Amniotic epithelial cell (primary cell): ENCODE measurements around the gene PCDHB6.
"Not testable (repeated sequence)": the region's sequence is repeated elsewhere in the genome, so short reads cannot be mapped to it uniquely, and the experiment has no call there.

Experiments used
- DNase-seq: peaks from one replicate; pipeline ENCODE4 v3.0.0-alpha.2; 2010; ENCODE audit warnings: low read depth

PCDHB6 gene

DNA sequence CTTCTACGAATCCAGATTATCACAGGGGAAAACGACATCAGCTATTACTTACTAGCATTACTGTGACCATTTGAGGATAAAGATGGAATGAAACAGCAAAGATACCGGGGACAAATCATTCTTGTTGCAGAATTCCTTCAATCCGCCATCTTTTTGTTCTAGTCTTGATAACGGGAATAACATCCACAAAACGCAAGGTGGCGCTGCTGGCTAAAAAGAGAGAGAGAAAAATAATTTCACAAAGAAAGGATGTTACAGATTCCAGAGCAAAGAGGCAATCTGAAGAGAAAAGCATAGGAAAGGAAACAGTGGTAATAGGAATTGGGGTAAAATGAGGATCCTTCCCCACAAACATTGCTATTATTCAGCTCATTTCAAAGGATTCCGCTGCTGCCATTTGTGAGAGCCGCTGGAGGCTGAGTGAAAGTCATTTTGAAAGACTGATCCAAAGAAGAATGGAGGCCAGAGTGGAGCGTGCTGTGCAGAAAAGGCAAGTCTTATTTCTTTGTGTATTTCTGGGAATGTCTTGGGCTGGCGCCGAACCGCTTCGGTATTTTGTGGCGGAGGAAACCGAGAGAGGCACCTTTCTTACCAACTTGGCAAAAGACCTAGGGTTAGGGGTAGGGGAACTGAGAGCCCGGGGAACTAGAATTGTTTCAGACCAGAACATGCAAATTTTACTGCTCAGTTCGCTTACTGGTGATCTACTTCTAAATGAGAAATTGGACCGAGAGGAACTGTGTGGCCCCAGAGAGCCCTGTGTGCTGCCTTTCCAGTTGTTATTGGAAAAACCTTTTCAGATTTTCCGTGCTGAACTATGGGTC, 22.7 kb downstream of the PCDHB6 start, which contains the start of gene PCDHB7:
TSS of gene PCDHB7 (plus strand) at position 264 of the 824 bp plus-strand sequence. CDS start at position 456, 192 bp downstream.
- DNase-seq, result no peak

GRCh38 chr5:141174291-141175104, 24.6 kb downstream of the PCDHB6 start:
- DNase-seq, result not testable (repeated sequence)

DNA sequence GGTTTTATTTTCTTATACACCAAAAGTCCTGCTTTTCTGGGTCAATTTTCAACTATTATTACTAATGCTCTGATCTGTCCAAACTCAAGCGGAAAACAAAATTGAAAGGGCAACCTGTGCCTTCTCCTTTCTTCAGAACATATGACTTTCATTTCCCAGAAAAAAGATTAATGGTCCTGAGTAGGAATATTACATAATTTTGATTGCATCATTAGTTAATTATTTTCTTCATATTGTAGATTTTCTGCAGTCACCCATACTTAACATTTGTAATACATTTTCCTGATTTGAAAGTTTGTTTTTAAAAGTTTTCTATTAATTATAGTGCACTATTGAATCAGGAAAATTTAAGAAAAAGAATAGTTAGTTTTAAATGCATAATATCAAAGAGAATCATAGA, 26.1 kb downstream of the PCDHB6 start:
- DNase-seq, result no peak

DNA sequence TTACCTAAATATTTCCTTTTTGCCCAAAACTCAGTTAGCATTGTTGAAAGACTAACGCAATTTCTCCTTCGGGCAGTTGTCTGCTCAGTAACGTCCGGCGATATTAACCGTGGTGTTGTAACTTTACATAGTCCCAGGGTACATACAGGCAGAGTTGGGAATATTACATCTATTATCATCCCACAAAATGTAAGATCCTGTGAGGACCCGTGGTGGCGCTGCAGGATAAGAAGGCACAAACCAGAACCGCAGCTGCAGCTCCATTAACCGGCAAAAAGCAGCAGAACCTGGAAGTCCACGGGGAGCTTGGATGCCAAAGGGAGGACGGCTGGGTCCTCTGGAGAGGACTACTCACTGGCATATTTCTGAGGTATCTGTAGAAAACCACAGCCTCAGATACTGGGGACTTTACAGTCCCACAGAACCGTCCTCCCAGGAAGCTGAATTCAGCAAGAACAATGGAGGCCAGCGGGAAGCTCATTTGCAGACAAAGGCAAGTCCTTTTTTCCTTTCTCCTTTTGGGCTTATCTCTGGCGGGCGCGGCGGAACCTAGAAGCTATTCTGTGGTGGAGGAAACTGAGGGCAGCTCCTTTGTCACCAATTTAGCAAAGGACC, 27.8 kb downstream of the PCDHB6 start, which contains the start of gene PCDHB8:
TSS of gene PCDHB8 (plus strand) at position 214 of the 615 bp plus-strand sequence. CDS start at position 459, 245 bp downstream.
- not testable (repeated sequence) for DNase-seq

DNA sequence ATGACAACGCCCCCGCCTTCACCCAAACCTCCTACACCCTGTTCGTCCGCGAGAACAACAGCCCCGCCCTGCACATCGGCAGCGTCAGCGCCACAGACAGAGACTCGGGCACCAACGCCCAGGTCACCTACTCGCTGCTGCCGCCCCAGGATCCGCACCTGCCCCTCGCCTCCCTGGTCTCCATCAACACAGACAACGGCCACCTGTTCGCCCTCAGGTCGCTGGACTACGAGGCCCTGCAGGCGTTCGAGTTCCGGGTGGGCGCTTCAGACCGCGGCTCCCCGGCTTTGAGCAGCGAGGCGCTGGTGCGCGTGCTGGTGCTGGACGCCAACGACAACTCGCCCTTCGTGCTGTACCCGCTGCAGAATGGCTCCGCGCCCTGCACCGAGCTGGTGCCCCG, 29.5 kb downstream of the PCDHB6 start:
- not testable (repeated sequence) for DNase-seq

- not testable (repeated sequence) for DNase-seq
These were observed 30.0 kb downstream of the PCDHB6 start for GRCh38 chr5:141179876-141180275.

- DNase-seq, result no peak
These were observed 30.5 kb downstream of the PCDHB6 start for GRCh38 chr5:141180313-141180712.

DNA sequence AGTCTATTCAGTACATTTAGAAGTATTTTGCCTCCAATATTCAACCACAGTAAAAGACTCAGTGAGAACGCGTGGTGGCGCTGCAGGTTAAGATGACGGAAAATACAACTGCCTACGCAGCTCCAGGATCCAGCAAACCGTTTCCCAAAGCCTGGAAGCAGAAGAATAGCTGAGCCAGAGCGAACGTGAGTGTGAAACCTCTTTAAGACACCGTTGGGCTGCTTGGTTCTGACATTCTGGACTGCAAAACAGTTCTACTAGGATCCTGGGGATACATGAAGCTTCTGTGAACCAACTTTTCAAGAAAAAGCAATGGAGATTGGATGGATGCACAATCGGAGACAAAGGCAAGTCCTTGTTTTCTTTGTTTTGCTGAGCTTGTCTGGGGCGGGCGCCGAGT, 32.4 kb downstream of the PCDHB6 start, which contains the start of gene PCDHB16:
TSS of gene PCDHB16 (plus strand) at position 140 of the 400 bp plus-strand sequence. CDS start at position 313, 173 bp downstream.
- peak; percentile 5 for DNase-seq

DNA sequence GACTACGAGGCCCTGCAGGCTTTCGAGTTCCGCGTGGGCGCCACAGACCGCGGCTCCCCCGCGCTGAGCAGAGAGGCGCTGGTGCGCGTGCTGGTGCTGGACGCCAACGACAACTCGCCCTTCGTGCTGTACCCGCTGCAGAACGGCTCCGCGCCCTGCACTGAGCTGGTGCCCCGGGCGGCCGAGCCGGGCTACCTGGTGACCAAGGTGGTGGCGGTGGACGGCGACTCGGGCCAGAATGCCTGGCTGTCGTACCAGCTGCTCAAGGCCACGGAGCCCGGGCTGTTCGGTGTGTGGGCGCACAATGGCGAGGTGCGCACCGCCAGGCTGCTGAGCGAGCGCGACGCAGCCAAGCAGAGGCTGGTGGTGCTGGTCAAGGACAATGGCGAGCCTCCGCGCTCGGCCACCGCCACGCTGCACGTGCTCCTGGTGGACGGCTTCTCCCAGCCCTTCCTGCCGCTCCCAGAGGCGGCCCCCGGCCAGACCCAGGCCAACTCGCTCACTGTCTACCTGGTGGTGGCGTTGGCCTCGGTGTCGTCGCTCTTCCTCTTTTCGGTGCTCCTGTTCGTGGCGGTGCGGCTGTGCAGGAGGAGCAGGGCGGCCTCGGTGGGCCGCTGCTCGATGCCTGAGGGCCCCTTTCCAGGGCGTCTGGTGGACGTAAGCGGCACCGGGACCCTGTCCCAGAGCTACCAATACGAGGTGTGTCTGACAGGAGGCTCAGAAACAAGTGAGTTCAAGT, 34.4 kb downstream of the PCDHB6 start:
- DNase-seq, result not testable (repeated sequence)

GRCh38 chr5:141186897-141187512, 37.1 kb downstream of the PCDHB6 start, which contains the start of gene PCDHB9:
TSS of gene PCDHB9 (plus strand) at chr5:141187161. CDS start at chr5:141187319, 158 bp downstream.
- DNase-seq, result no peak

DNA sequence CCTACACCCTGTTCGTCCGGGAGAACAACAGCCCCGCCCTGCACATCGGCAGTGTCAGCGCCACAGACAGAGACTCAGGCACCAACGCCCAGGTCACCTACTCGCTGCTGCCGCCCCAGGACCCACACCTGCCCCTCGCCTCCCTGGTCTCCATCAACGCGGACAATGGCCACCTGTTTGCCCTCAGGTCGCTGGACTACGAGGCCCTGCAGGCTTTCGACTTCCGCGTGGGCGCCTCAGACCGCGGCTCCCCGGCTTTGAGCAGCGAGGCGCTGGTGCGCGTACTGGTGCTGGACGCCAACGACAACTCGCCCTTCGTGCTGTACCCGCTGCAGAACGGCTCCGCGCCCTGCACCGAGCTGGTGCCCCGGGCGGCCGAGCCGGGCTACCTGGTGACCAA, 38.8 kb downstream of the PCDHB6 start:
- DNase-seq, result not testable (repeated sequence)

GRCh38 chr5:141189131-141189530, 39.3 kb downstream of the PCDHB6 start:
- not testable (repeated sequence) for DNase-seq

DNA sequence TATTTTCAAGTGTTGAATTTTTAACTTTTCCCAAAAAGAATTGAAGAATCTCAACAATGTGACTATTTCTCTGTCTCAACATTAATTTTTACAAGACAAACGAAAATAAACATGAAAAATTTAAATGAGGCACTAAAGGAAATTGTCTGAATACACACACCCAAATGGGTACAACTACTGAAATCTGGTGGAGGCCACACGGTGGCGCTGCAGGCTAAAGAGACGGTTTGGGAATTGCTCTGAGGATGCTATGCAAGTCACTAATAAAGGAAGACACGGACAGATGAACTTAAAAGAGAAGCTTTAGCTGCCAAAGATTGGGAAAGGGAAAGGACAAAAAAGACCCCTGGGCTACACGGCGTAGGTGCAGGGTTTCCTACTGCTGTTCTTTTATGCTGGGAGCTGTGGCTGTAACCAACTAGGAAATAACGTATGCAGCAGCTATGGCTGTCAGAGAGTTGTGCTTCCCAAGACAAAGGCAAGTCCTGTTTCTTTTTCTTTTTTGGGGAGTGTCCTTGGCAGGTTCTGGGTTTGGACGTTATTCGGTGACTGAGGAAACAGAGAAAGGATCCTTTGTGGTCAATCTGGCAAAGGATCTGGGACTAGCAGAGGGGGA, 42.4 kb downstream of the PCDHB6 start, which contains the start of gene PCDHB10:
TSS of gene PCDHB10 (plus strand) at position 244 of the 616 bp plus-strand sequence. CDS start at position 444, 200 bp downstream.
- DNase-seq, result peak; percentile 10

- not testable (repeated sequence) for DNase-seq
These were observed 44.5 kb downstream of the PCDHB6 start for GRCh38 chr5:141194332-141194731.

- DNase-seq, result no peak
These were observed 46.5 kb downstream of the PCDHB6 start for GRCh38 chr5:141196363-141196762.

DNA sequence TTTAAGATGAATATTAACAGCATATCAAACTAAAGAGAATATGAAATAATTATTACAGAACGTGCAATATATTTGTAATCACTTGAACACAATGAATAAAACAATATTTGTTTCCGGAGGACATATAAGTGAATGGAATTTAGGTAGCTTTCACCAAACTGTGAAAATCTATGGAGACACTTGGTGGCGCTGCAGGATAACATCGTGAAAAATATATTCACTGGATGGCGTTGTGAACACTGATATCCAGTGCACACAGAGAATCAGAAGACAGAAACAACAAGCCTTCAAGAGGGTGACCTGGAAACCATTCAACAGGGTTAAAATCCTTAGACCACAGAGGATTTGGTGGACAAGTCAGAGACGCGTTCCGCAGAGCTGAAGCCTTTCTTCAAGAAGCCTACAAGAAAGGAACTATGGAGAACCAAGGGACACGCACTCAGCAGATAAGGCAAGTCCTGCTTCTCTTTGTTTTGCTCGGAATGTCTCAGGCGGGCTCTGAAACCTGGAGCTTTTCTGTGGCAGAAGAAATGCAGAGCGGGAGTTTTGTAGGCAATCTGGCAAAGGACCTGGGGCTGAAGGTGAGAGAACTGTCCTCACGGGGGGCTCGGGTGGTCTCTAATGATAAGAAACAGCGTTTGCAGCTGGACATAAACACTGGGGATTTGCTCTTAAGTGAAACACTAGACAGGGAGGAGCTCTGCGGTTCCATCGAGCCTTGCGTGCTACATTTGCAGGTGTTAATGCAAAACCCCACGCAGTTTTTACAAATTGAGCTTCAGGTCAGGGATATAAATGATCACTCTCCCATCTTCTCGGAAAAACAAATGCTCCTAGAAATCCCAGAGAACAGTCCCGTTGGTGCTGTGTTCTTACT, 49.7 kb downstream of the PCDHB6 start, which contains the start of gene PCDHB11:
TSS of gene PCDHB11 (plus strand) at position 269 of the 877 bp plus-strand sequence. CDS start at position 417, 148 bp downstream.
- DNase-seq, result no peak

- DNase-seq, result not testable (repeated sequence)
These were observed 51.3 kb downstream of the PCDHB6 start for GRCh38 chr5:141201126-141201525.

GRCh38 chr5:141201646-141202045, 51.8 kb downstream of the PCDHB6 start:
- not testable (repeated sequence) for DNase-seq
